Activated naive CD8-positive, alpha-beta T cell treated with anti-CD3 and anti-CD28 coated beads for 36 hours (primary cell): ENCODE results near the gene ACLY. TPM values are rescaled to one million over a fixed set of nuclear protein-coding genes. Genes with fewer than 3 reads are reported as not detected.

Experiments
- DNase-seq: peaks from one replicate; pipeline ENCODE4 v3.0.0; 2021
- H3K27ac Mint-ChIP-seq: one replicate; pipeline ENCODE4 v1.8.0; 2022; ENCODE audit warnings: mild to moderate bottlenecking, moderate library complexity, mixed read lengths
- H3K27me3 Mint-ChIP-seq: one replicate; pipeline ENCODE4 v1.8.0; 2022; ENCODE audit warnings: mild to moderate bottlenecking, mixed read lengths
- H3K36me3 Mint-ChIP-seq: one replicate; pipeline ENCODE4 v1.8.0; 2021; ENCODE audit warnings: mild to moderate bottlenecking, mixed read lengths
- H3K4me1 Mint-ChIP-seq: one replicate; pipeline ENCODE4 v1.8.0; 2021; ENCODE audit warnings: mixed read lengths
- H3K4me3 Mint-ChIP-seq: one replicate; pipeline ENCODE4 v1.8.0; 2022; ENCODE audit warnings: mild to moderate bottlenecking, moderate library complexity, mixed read lengths
- H3K9me3 Mint-ChIP-seq: one replicate; pipeline ENCODE4 v1.8.0; 2022; ENCODE audit warnings: mixed read lengths
- total RNA-seq, 2 experiments: library from RNA; stranded (reverse); gene quantifications; one replicate each; pipeline ENCODE4 v1.2.3, GENCODE V29; 2021

The ACLY gene
- total RNA-seq, 2 experiments from 2014 or later, result 197 to 202 TPM

GRCh38 chr17:41907185-41907556, 11.6 kb downstream of the ACLY start:
- Mint-ChIP-seq H3K4me1 (no peaks in the 10 kb centered on the region), H3K9me3 (no peaks in the 10 kb centered on the region), H3K27ac (no peak overlapping the region), H3K4me3 (no peak overlapping the region), H3K36me3 (peaks cover 11% of the 10 kb centered on the region), H3K27me3 (no peaks in the 10 kb centered on the region)
- no peak for DNase-seq

GRCh38 chr17:41906465-41907184, 12.1 kb downstream of the ACLY start:
- no peak overlapping the region for H3K4me3 Mint-ChIP-seq
- peaks cover 15% of the 10 kb centered on the region for H3K36me3 Mint-ChIP-seq
- H3K27ac Mint-ChIP-seq, result no peak overlapping the region
- no peaks in the 10 kb centered on the region for H3K27me3 Mint-ChIP-seq
- no peaks in the 10 kb centered on the region for H3K9me3 Mint-ChIP-seq
- DNase-seq, result no peak
- H3K4me1 Mint-ChIP-seq, result no peaks in the 10 kb centered on the region

GRCh38 chr17:41905172-41905571, 13.6 kb downstream of the ACLY start:
- DNase-seq, result no peak
- Mint-ChIP-seq H3K4me3 (no peak overlapping the region), H3K9me3 (no peaks in the 10 kb centered on the region), H3K4me1 (no peaks in the 10 kb centered on the region), H3K27ac (no peak overlapping the region), H3K27me3 (no peaks in the 10 kb centered on the region), H3K36me3 (peaks cover 22% of the 10 kb centered on the region)

- no peak overlapping the region for H3K4me3 Mint-ChIP-seq
- H3K4me1 Mint-ChIP-seq, result no peaks in the 10 kb centered on the region
- no peak overlapping the region for H3K27ac Mint-ChIP-seq
- H3K27me3 Mint-ChIP-seq, result no peaks in the 10 kb centered on the region
- peaks cover 25% of the 10 kb centered on the region for H3K36me3 Mint-ChIP-seq
- no peaks in the 10 kb centered on the region for H3K9me3 Mint-ChIP-seq
- no peak for DNase-seq
Observed at GRCh38 chr17:41904242-41904841, 14.4 kb downstream of the ACLY start.

- no peak overlapping the region for H3K4me3 Mint-ChIP-seq
- DNase-seq, result no peak
- peaks cover 22% of the 10 kb centered on the region for H3K36me3 Mint-ChIP-seq
Observed at GRCh38 chr17:41901646-41902045, 17.1 kb downstream of the ACLY start.

GRCh38 chr17:41896726-41897125, 22.0 kb downstream of the ACLY start:
- no peak overlapping the region for H3K27ac Mint-ChIP-seq
- no peaks in the 10 kb centered on the region for H3K27me3 Mint-ChIP-seq
- no peaks in the 10 kb centered on the region for H3K9me3 Mint-ChIP-seq
- no peak overlapping the region for H3K4me3 Mint-ChIP-seq
- H3K36me3 Mint-ChIP-seq, result peaks cover 23% of the 10 kb centered on the region
- H3K4me1 Mint-ChIP-seq, result no peaks in the 10 kb centered on the region
- no peak for DNase-seq

More at GRCh38 chr17:41901646-41902045, 17.1 kb downstream of the ACLY start:
- H3K27me3 Mint-ChIP-seq, result no peaks in the 10 kb centered on the region
- no peaks in the 10 kb centered on the region for H3K4me1 Mint-ChIP-seq
- H3K9me3 Mint-ChIP-seq, result no peaks in the 10 kb centered on the region
- no peak overlapping the region for H3K27ac Mint-ChIP-seq

GRCh38 chr17:41895617-41896016, 23.1 kb downstream of the ACLY start:
- peaks cover 15% of the 10 kb centered on the region for H3K36me3 Mint-ChIP-seq
- no peak overlapping the region for H3K4me3 Mint-ChIP-seq
- H3K4me1 Mint-ChIP-seq, result no peaks in the 10 kb centered on the region
- no peak overlapping the region for H3K27ac Mint-ChIP-seq
- H3K9me3 Mint-ChIP-seq, result no peaks in the 10 kb centered on the region
- no peak for DNase-seq
- H3K27me3 Mint-ChIP-seq, result no peaks in the 10 kb centered on the region

GRCh38 chr17:41894791-41895331, 23.9 kb downstream of the ACLY start:
- H3K4me3 Mint-ChIP-seq, result no peak overlapping the region
- H3K4me1 Mint-ChIP-seq, result no peaks in the 10 kb centered on the region
- H3K9me3 Mint-ChIP-seq, result no peaks in the 10 kb centered on the region
- DNase-seq, result no peak
- no peaks in the 10 kb centered on the region for H3K27me3 Mint-ChIP-seq
- H3K36me3 Mint-ChIP-seq, result peaks cover 17% of the 10 kb centered on the region
- H3K27ac Mint-ChIP-seq, result no peak overlapping the region

GRCh38 chr17:41893384-41893783, 25.4 kb downstream of the ACLY start:
- peaks cover 15% of the 10 kb centered on the region for H3K36me3 Mint-ChIP-seq

GRCh38 chr17:41892021-41892376, 26.8 kb downstream of the ACLY start:
- DNase-seq, result no peak
- no peaks in the 10 kb centered on the region for H3K9me3 Mint-ChIP-seq
- H3K27ac Mint-ChIP-seq, result no peak overlapping the region
- no peak overlapping the region for H3K4me3 Mint-ChIP-seq
- no peaks in the 10 kb centered on the region for H3K27me3 Mint-ChIP-seq
- H3K4me1 Mint-ChIP-seq, result no peaks in the 10 kb centered on the region
- H3K36me3 Mint-ChIP-seq, result peaks cover 27% of the 10 kb centered on the region

More at GRCh38 chr17:41893384-41893783, 25.4 kb downstream of the ACLY start:
- Mint-ChIP-seq H3K27ac (no peak overlapping the region), H3K4me3 (no peak overlapping the region), H3K4me1 (no peaks in the 10 kb centered on the region), H3K27me3 (no peaks in the 10 kb centered on the region), H3K9me3 (no peaks in the 10 kb centered on the region)
- no peak for DNase-seq

GRCh38 chr17:41891135-41892020, 27.4 kb downstream of the ACLY start:
- no peaks in the 10 kb centered on the region for H3K27me3 Mint-ChIP-seq
- no peak for DNase-seq
- no peak overlapping the region for H3K27ac Mint-ChIP-seq
- H3K4me3 Mint-ChIP-seq, result no peak overlapping the region
- H3K4me1 Mint-ChIP-seq, result no peaks in the 10 kb centered on the region
- no peaks in the 10 kb centered on the region for H3K9me3 Mint-ChIP-seq
- peaks cover 27% of the 10 kb centered on the region for H3K36me3 Mint-ChIP-seq

- Mint-ChIP-seq H3K27ac (no peak overlapping the region), H3K9me3 (no peaks in the 10 kb centered on the region), H3K36me3 (peaks cover 31% of the 10 kb centered on the region), H3K4me3 (no peak overlapping the region), H3K4me1 (no peaks in the 10 kb centered on the region), H3K27me3 (no peaks in the 10 kb centered on the region)
- DNase-seq, result no peak
Observed at GRCh38 chr17:41888332-41888965, 30.3 kb downstream of the ACLY start.

- DNase-seq, result no peak
- H3K27ac Mint-ChIP-seq, result no peak overlapping the region
- H3K4me1 Mint-ChIP-seq, result no peaks in the 10 kb centered on the region
- H3K27me3 Mint-ChIP-seq, result no peaks in the 10 kb centered on the region
- H3K9me3 Mint-ChIP-seq, result no peaks in the 10 kb centered on the region
- no peak overlapping the region for H3K4me3 Mint-ChIP-seq
- H3K36me3 Mint-ChIP-seq, result peaks cover 36% of the 10 kb centered on the region
Observed at GRCh38 chr17:41885733-41886132, 33.0 kb downstream of the ACLY start.

- no peaks in the 10 kb centered on the region for H3K27me3 Mint-ChIP-seq
- no peaks in the 10 kb centered on the region for H3K9me3 Mint-ChIP-seq
- no peak overlapping the region for H3K4me3 Mint-ChIP-seq
- no peaks in the 10 kb centered on the region for H3K4me1 Mint-ChIP-seq
- peaks cover 36% of the 10 kb centered on the region for H3K36me3 Mint-ChIP-seq
- no peak overlapping the region for H3K27ac Mint-ChIP-seq
- no peak for DNase-seq
Observed at GRCh38 chr17:41882756-41883155, 36.0 kb downstream of the ACLY start.

GRCh38 chr17:41880130-41880529, 38.6 kb downstream of the ACLY start:
- Mint-ChIP-seq H3K27me3 (no peaks in the 10 kb centered on the region), H3K4me1 (no peaks in the 10 kb centered on the region), H3K36me3 (peaks cover 35% of the 10 kb centered on the region), H3K27ac (no peak overlapping the region), H3K4me3 (no peak overlapping the region), H3K9me3 (no peaks in the 10 kb centered on the region)
- DNase-seq, result no peak
